Measurements from ENCODE around the gene ADO. TPM values are rescaled to one million over a fixed set of nuclear protein-coding genes. Genes with fewer than 3 reads are reported as not detected.

The ADO gene
- polyA plus RNA-seq, 1 experiment: 7.8 TPM

DNA sequence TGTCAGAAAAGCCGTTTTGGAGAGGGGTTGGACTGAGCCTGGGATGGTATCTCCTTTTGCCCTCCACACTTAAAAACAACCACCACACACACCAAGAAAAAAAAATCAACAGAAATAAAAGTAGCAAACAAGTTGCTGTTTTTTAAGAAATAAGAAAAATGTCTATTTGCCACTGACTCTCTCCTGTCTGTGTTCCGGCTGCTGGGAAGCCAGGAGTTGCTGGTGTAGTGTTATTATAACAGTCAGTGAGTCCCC is 11.5 kb downstream of the ADO start:
- peaks cover 18% of the 10 kb centered on the region for H3K27me3 ChIP-seq (ENCODE audit: control insufficient read depth, insufficient read depth, low read length)
- ChIA-PET CTCF (interaction anchor here (1.0 to 6.5 kb wide), 9 partner anchors 9 to 378 kb away, joined by 3 to 65 read pairs (median 6); no protein-coding TSS in a partner anchor), POLR2A (interaction anchor here (0.9 kb wide), 1 partner anchor 77 kb away, joined by 3 read pairs; no protein-coding TSS in a partner anchor)
- no peaks in the 10 kb centered on the region for H3K36me3 ChIP-seq (ENCODE audit: control insufficient read depth, insufficient read depth, low read length)
- TF ChIP-seq, protein P1, sequence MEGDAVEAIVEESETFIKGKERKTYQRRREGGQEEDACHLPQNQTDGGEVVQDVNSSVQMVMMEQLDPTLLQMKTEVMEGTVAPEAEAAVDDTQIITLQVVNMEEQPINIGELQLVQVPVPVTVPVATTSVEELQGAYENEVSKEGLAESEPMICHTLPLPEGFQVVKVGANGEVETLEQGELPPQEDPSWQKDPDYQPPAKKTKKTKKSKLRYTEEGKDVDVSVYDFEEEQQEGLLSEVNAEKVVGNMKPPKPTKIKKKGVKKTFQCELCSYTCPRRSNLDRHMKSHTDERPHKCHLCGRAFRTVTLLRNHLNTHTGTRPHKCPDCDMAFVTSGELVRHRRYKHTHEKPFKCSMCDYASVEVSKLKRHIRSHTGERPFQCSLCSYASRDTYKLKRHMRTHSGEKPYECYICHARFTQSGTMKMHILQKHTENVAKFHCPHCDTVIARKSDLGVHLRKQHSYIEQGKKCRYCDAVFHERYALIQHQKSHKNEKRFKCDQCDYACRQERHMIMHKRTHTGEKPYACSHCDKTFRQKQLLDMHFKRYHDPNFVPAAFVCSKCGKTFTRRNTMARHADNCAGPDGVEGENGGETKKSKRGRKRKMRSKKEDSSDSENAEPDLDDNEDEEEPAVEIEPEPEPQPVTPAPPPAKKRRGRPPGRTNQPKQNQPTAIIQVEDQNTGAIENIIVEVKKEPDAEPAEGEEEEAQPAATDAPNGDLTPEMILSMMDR (IDR thresholded peaks at IDR 0.05; ENCODE audit: insufficient read depth, low read depth, low read length): no peak
- H3K4me3 ChIP-seq (ENCODE audit: low read depth, low read length): peak overlapping the region; percentile 59
- no peak for DNase-seq (ENCODE audit: low read depth)

DNA sequence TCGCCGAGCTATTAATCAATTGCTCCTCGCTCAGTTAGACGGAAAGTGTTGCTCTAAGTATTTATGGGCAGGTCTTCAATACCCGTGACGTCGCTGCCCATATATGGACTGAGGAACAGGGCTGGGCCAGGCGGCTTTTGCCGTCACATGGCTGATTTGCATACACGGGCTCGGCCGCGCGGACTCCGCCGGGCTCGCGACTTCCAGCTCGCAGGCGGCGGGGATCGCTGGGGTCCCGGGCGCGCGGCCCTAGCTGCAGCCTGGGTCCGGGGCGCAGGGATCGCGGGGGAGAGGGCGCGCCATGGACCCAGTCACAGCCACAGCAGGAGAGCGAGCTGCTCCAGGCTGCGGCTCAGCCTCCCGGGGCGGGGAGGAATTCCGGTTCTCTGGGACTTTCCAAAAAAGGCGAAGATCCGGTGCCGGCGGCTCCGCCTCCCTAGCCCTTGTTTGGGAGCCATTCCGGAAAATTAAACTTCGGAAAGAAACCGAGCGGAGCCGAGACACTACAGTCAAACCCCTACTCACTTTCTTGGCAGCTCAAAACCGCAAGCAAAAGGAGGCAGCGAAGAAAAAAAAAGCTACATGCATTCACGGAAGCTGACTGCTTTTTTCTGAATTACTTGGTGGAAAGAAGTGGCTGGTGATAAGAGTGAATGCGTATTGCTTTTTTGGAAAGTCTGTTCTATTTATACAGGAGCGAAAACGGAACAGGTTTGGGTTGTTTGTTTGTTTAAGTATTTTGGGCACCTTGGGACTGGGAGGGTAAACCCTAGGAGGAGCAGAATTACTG is 12.0 kb downstream of the ADO start, which contains the start of gene EGR2:
Gene EGR2, minus strand, starts transcription at position 36 of the 790 bp plus-strand sequence. CDS start 337 bp downstream, outside the sequence.
- TF ChIP-seq, protein P1 (IDR thresholded peaks at IDR 0.05; ENCODE audit: insufficient read depth, low read depth, low read length): no peak
- POLR2A ChIA-PET: interaction anchor here (0.9 kb wide), 1 partner anchor 78 kb away, joined by 3 read pairs; no protein-coding TSS in a partner anchor
- H3K27me3 ChIP-seq (ENCODE audit: control insufficient read depth, insufficient read depth, low read length): peaks cover 20% of the 10 kb centered on the region
- peak; percentile 66 for DNase-seq (ENCODE audit: low read depth)
- CTCF ChIA-PET: interaction anchor here (0.7 to 6.5 kb wide), 17 partner anchors 9 to 383 kb away, joined by 3 to 65 read pairs (median 5); no protein-coding TSS in a partner anchor
- peak within 1 kb of the TSS; percentile 59 for H3K4me3 ChIP-seq (ENCODE audit: low read depth, low read length)
- H3K36me3 ChIP-seq (ENCODE audit: control insufficient read depth, insufficient read depth, low read length): no peaks in the 10 kb centered on the region

DNA sequence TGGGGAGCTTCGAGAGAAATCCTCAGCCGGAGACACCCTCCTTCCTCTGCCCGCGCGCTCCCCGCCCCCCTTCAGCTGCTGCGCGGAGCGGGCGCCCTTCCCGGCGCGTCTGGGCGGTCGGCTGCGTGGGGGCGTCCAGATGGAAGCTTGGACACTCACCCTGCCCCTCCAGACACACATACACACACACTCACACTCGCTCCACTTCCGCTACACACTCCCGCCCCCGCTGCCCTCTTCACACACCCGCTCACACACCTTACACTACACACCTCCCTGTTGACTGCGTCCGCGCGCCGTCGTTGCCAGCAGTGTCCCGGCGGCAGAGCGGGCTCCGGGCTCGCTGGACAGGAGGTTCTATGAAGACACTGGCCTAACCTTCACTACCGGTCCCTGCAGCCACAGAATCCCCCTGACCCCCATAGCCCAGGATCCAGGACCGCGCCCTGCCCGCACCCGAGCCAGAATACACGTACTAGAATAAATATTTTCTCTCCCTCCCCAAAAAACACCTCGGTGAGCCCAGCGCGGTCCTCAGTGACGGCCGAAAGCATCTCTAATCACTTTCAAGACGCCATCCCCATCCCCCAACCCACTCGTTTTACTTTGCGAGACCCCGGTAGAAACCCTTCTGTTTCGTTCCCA is 12.7 kb downstream of the ADO start:
- ChIA-PET CTCF (interaction anchor here (0.6 to 6.5 kb wide), 22 partner anchors 8 to 903 kb away, joined by 3 to 65 read pairs (median 4); no protein-coding TSS in a partner anchor), POLR2A (interaction anchor here (0.6 kb wide), 2 partner anchors 15 to 198 kb away, joined by 3 to 4 read pairs; no protein-coding TSS in a partner anchor)
- Histone ChIP-seq H3K27me3 (ENCODE audit: control insufficient read depth, insufficient read depth, low read length) (peaks cover 20% of the 10 kb centered on the region), H3K4me3 (ENCODE audit: low read depth, low read length) (peak overlapping the region; percentile 59), H3K36me3 (ENCODE audit: control insufficient read depth, insufficient read depth, low read length) (no peaks in the 10 kb centered on the region)
- DNase-seq (ENCODE audit: low read depth): no peak
- TF ChIP-seq, protein P1 (IDR thresholded peaks at IDR 0.05; ENCODE audit: insufficient read depth, low read depth, low read length): no peak

DNA sequence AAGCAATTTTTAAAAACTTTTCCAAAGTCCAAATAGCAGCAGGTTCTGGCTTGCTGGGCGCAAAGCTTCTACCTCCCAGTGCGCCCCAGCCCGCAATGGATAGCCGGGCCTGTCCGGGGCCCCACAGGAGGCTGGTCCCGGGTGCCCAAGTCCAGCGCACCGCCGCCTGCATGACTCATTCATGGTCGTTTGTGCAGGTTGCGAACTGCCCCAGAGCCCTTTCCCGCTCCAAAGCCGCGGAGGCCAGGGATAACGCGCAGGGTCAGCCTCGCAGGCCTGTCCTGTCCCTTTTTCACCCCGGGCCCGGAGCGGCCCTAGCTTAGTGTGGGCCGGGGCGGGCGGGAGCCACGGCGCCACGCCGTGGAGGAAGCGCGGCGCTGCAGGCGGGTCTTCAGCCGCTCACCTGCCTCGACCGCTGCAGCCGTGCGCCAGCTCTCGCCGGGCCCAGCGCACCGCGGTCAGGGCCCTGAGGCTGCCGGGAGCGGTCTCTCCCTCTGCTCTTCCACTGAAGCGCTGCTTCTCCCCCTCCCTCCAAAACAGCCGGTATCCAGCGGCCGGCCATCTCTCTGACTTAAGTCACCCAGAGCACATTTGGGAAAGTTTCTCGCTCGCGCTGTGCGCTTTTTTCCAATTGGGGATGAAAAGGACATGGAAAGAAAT is 13.4 kb downstream of the ADO start:
- peaks cover 20% of the 10 kb centered on the region for H3K27me3 ChIP-seq (ENCODE audit: control insufficient read depth, insufficient read depth, low read length)
- TF ChIP-seq, protein P1 (IDR thresholded peaks at IDR 0.05; ENCODE audit: insufficient read depth, low read depth, low read length): peak; percentile 70
- no peaks in the 10 kb centered on the region for H3K36me3 ChIP-seq (ENCODE audit: control insufficient read depth, insufficient read depth, low read length)
- POLR2A ChIA-PET: interaction anchor here (0.6 kb wide), 2 partner anchors 14 to 199 kb away, joined by 3 to 4 read pairs; no protein-coding TSS in a partner anchor
- CTCF ChIA-PET: interaction anchor here (0.6 to 6.5 kb wide), 21 partner anchors 8 to 902 kb away, joined by 3 to 65 read pairs (median 5); no protein-coding TSS in a partner anchor
- DNase-seq (ENCODE audit: low read depth): no peak
- H3K4me3 ChIP-seq (ENCODE audit: low read depth, low read length): peak overlapping the region; percentile 59

Data from BJ (cell line).